Lung (tissue), 12 donors: ENCODE results near the gene HSBP1L1. TPM values are rescaled to one million over a fixed set of nuclear protein-coding genes. Genes with fewer than 3 reads are reported as not detected.

ENCODE experiments used
- ATAC-seq: fragments of 200-7000 bp; cut with Tn5 transposase; one replicate; pipeline ENCODE4 v1.9.1; 2020; ENCODE audit warnings: moderate number of reproducible peaks; ENCODE audit not compliant: insufficient read depth, low FRiP score
- DNase-seq, 3 donors: peaks; one replicate each; pipeline ENCODE4 v3.0.0-alpha.2; 2013 to 2017
- H3K27ac ChIP-seq, 2 donors: one replicate each; pipeline ENCODE4 v1.5.1; 2013; ENCODE audit warnings: mild to moderate bottlenecking in 2 of 2, moderate library complexity in 2 of 2, control low read depth in 1 of 2, inconsistent platforms in 1 of 2, low read depth in 1 of 2, low read length in 1 of 2
- H3K27me3 ChIP-seq, 3 donors: one replicate each; pipeline ENCODE4 v1.5.1; 2013; ENCODE audit warnings: low read length in 2 of 3; ENCODE audit not compliant: control insufficient read depth in 3 of 3, insufficient read depth in 3 of 3
- H3K36me3 ChIP-seq, 4 donors: one replicate each; pipeline ENCODE4 v1.5.1; 2013; ENCODE audit warnings: low read length in 4 of 4, mild to moderate bottlenecking in 1 of 4, moderate library complexity in 1 of 4; ENCODE audit not compliant: control insufficient read depth in 4 of 4, insufficient read depth in 4 of 4
- H3K4me1 ChIP-seq, 5 donors: one replicate each; pipeline ENCODE4 v1.5.1; 2013; ENCODE audit warnings: low read length in 5 of 5, mild to moderate bottlenecking in 2 of 5, moderate library complexity in 1 of 5; ENCODE audit not compliant: control insufficient read depth in 5 of 5, insufficient read depth in 5 of 5
- H3K4me3 ChIP-seq: one replicate; pipeline ENCODE4 v1.5.1; 2013; ENCODE audit warnings: mild to moderate bottlenecking, control low read depth, moderate library complexity
- H3K9ac ChIP-seq, 2 donors: one replicate each; pipeline ENCODE4 v1.5.1; 2013; ENCODE audit warnings: low read length in 2 of 2, control low read depth in 1 of 2; ENCODE audit not compliant: insufficient read depth in 1 of 2
- H3K9me3 ChIP-seq, 4 donors: one replicate each; pipeline ENCODE4 v1.5.1; 2013; ENCODE audit warnings: low read length in 3 of 4, mild to moderate bottlenecking in 1 of 4, moderate library complexity in 1 of 4; ENCODE audit not compliant: control insufficient read depth in 4 of 4, insufficient read depth in 3 of 4
- CTCF ChIP-seq: IDR thresholded peaks from 2 replicates; pipeline ENCODE4 v1.5.1; 2012; ENCODE audit warnings: mild to moderate bottlenecking; ENCODE audit errors: control extremely low read depth, extremely low read depth
- WGBS, 2 donors: extraction: QIAGEN DNeasy Blood & Tissue Kit; methylation state at CpG; one replicate each; pipeline ENCODE4 v1.1.7; 2013; 5-methylcytosine and 5-hydroxymethylcytosine counted together
- polyA plus RNA-seq, 2 donors: library from polyadenylated mRNA; stranded (reverse); fragments of 200-250 nt; gene quantifications; one replicate each; pipeline ENCODE4 v1.2.1, GENCODE V29; 2013
- total RNA-seq, 2 donors: library from RNA; depleted of rRNA in 1 of 2; stranded (reverse); fragments of >200 nt in 1 of 2; gene quantifications; one replicate each; pipeline ENCODE4 v1.2.1, GENCODE V29; 2014 to 2021
- donor health status: control.
- donor health status: control.
- donor health status: Bipolar disorder and iron deficiency.
- donor health status: healthy.
- donor health status: DM: yes; HTN: yes; CAD: no.

The HSBP1L1 gene
- total and polyA plus RNA-seq, 4 donors, result 23.2 to 80.9 (median 34.3) TPM

- no peak overlapping the region for H3K4me3 ChIP-seq
- no peaks in the 10 kb centered on the region for H3K27me3 ChIP-seq
- no peak overlapping the region for H3K27ac ChIP-seq
- no peak for TF ChIP-seq CTCF
- peaks cover 0 to 10% (median 0%) of the 10 kb centered on the region in 5 donors for H3K4me1 ChIP-seq
- peaks cover 3 to 49% (median 31%) of the 10 kb centered on the region in 4 donors for H3K36me3 ChIP-seq
- H3K9me3 ChIP-seq, result peaks cover 0 to 5% (median 0%) of the 10 kb centered on the region in 4 donors
- no peak overlapping the region for H3K9ac ChIP-seq
- DNase-seq (peak in 1 of 3 donors; percentile 11), ATAC-seq (no peak)
- 87 to 91% methylated on average over 18 of the region's 18 CpGs for WGBS, 2 donors
Observed at GRCh38 chr18:79940126-79940813, 24.2 kb upstream of the HSBP1L1 start.

- no peak for ATAC-seq
- peaks cover 0 to under 1% (median 0%) of the 10 kb centered on the region in 4 donors for H3K9me3 ChIP-seq
- no peaks in the 10 kb centered on the region for H3K27me3 ChIP-seq
- no peak overlapping the region for H3K9ac ChIP-seq
- no peak overlapping the region for H3K27ac ChIP-seq
- TF ChIP-seq CTCF, result no peak
- peak in 1 of 3 donors; percentile 9 for DNase-seq
- H3K36me3 ChIP-seq, result peaks cover 3 to 42% (median 26%) of the 10 kb centered on the region in 4 donors
- 77 to 92% methylated on average over 17 of the region's 17 CpGs for WGBS, 2 donors
- H3K4me3 ChIP-seq, result no peak overlapping the region
- peaks cover 0 to 11% (median 0%) of the 10 kb centered on the region in 5 donors for H3K4me1 ChIP-seq
Observed at GRCh38 chr18:79940814-79941472, 23.5 kb upstream of the HSBP1L1 start.

- no peak for DNase-seq
- no peak overlapping the region for H3K4me3 ChIP-seq
- 89 to 94% methylated on average over 16 of the region's 16 CpGs for WGBS, 2 donors
Observed at GRCh38 chr18:79941473-79942119, 22.8 kb upstream of the HSBP1L1 start.

More at GRCh38 chr18:79941473-79942119, 22.8 kb upstream of the HSBP1L1 start:
- no peak for TF ChIP-seq CTCF
- Histone ChIP-seq H3K27me3 (no peaks in the 10 kb centered on the region), H3K36me3 (peaks cover 3 to 40% (median 25%) of the 10 kb centered on the region in 4 donors), H3K9ac (no peak overlapping the region), H3K4me1 (peaks cover 0 to 11% (median 0%) of the 10 kb centered on the region in 5 donors), H3K9me3 (no peaks in the 10 kb centered on the region), H3K27ac (no peak overlapping the region)
- no peak for ATAC-seq
